Ovary (tissue), 9 donors: ENCODE data around the gene POPDC3. TPM values are rescaled to one million over a fixed set of nuclear protein-coding genes. Genes with fewer than 3 reads are reported as not detected.

Source experiments
- DNase-seq, 5 donors: peaks; one replicate each; pipeline ENCODE4 v3.0.0-alpha.2; 2019 to 2020
- H3K27ac ChIP-seq, 2 donors: fragments of 200-600 bp; one replicate each; pipeline versions ENCODE4 v1.5.1 to v1.8.0; 2019 to 2022
- H3K27me3 ChIP-seq: fragments of 200-600 bp; one replicate; pipeline ENCODE4 v1.8.0; 2022
- H3K36me3 ChIP-seq: fragments of 200-600 bp; sonication (generic); one replicate; pipeline ENCODE4 v1.5.1; 2019
- H3K4me1 ChIP-seq: one replicate; pipeline ENCODE4 v1.8.1; 2013; ENCODE audit warnings: mild to moderate bottlenecking, moderate library complexity; ENCODE audit not compliant: insufficient read depth
- H3K4me3 ChIP-seq: fragments of 200-600 bp; sonication (generic); one replicate; pipeline ENCODE4 v1.5.1; 2017
- H3K9me3 ChIP-seq, 2 donors: fragments of 200-600 bp in 1 of 2; sonication (generic) in 1 of 2; one replicate each; pipeline versions ENCODE4 v1.5.1 to v1.8.1; 2013 to 2019; ENCODE audit warnings: mild to moderate bottlenecking in 1 of 2, moderate library complexity in 1 of 2
- EP300 ChIP-seq: sonication (generic); formaldehyde crosslinking; IDR thresholded peaks from one replicate; pipeline ENCODE4 v1.6.1; 2017; ENCODE audit warnings: antibody characterized with exemption
- POLR2A ChIP-seq: fragments of 450-650 bp; IDR thresholded peaks from one replicate; pipeline ENCODE4 v1.6.1; 2017; ENCODE audit warnings: antibody characterized with exemption, mild to moderate bottlenecking, moderate library complexity
- WGBS, 3 donors: extraction: QIAGEN DNeasy Blood & Tissue Kit in 1 of 3; methylation state at CpG; one replicate each; pipeline versions ENCODE4 v1.1.5 to v1.1.7; 2013 to 2017; 5-methylcytosine and 5-hydroxymethylcytosine counted together
- intact Hi-C, 4 donors: fragments of 100-400 bp; cut with DNase I; formaldehyde crosslinking; loops; one replicate each; pipeline versions ENCODE4 v1.11.0 to v1.15.1; 2022 to 2023
- polyA plus RNA-seq, 2 donors: library from polyadenylated mRNA; stranded (reverse); fragments of 200-250 nt in 1 of 2; fragments of 350-450 nt in 1 of 2; fragmentation: Illumina TruSeq in 1 of 2; extraction: RNeasy Lipid Tissue Mini Kit (QIAGEN cat#74804) in 1 of 2; gene quantifications; one replicate each; pipeline ENCODE4 v1.2.3, GENCODE V29; 2013 to 2014
- total RNA-seq, 7 donors: library from RNA; depleted of rRNA in 2 of 7; stranded (reverse); fragments of >200 nt in 2 of 7; fragmentation: NEBNext Ultra II Directional in 3 of 7; extraction: Animal tissue kit (Norgen Biotek cat#: 25700) in 3 of 7; gene quantifications; one replicate each; pipeline versions ENCODE4 v1.1.0 to v1.2.4, GENCODE V29; 2016 to 2023
- TF ChIP-seq, protein P1 (sequence below), 3 donors: fragments of 450-650 bp in 2 of 3; fragments of 200-600 bp in 1 of 3; IDR thresholded peaks; one replicate each; pipeline versions ENCODE4 v1.5.1 to v1.8.0; 2016 to 2022; ENCODE audit warnings: antibody characterized with exemption in 3 of 3, mild to moderate bottlenecking in 1 of 3
- donor health status: DM: no; HTN: no; CAD: no; lungs with moderate emphysema.
- donor health status: DM: no; HTN: no; CAD: no.
- donor health status: Bipolar disorder and iron deficiency.
- donor health status: DM: yes; HTN: yes; CAD: no.
- donor health status: DM: no; HTN: no; CAD: no.
- donor health status: DM: yes; HTN: yes; CAD: no.

The POPDC3 gene
- total and polyA plus RNA-seq, 9 donors, result 0.15 to 3.1 (median 0.45) TPM; not detected in 6

DNA sequence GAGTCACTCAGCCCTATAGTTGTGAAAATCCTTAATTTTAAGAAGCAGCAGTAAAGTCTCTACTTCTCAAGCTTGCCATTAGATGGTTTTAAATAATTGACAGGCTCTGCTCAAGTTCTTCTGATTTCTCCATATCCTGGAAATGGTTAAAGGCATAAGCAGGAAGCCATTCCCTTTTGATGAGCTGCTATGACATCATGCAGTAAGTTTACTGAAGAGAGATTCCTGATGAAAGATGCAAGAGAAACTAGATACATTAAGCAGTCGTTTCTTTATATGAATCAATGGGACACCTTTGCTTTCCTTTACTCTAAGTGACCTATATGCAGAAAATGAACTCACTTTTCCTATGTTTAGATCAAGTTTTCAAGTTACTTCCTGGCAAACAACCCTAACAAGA is 9.8 kb downstream of the POPDC3 start:
- DNase-seq, result no peak
- WGBS, 3 donors, result 0 to 21% (median 0%) methylated on average over 1 of the region's 1 CpG
- intact Hi-C loops, result no loop called here

DNA sequence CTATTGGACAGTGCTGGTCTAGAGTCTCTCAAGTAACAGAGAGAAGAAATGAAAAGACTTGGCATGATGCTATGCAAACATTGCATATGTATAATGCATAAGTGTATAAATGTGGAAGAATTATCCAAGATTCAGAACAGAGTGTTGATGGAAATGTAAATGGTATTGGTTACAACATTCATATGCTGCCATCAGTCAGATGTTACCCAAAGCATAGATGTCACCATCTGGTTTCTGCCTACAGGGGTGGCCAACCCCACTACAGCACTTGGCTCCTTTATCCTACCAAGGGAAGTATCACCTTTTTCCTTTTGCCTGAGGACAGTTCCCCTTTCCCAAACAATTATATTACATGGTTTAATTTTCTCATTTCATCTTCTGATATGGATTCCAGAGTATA is 11.9 kb downstream of the POPDC3 start:
- no peaks in the 10 kb centered on the region for H3K4me1 ChIP-seq
- H3K27me3 ChIP-seq, result no peaks in the 10 kb centered on the region
- DNase-seq, result no peak
- no peak overlapping the region for H3K4me3 ChIP-seq
- TF ChIP-seq EP300 (no peak), POLR2A (no peak)
- TF ChIP-seq, protein P1, sequence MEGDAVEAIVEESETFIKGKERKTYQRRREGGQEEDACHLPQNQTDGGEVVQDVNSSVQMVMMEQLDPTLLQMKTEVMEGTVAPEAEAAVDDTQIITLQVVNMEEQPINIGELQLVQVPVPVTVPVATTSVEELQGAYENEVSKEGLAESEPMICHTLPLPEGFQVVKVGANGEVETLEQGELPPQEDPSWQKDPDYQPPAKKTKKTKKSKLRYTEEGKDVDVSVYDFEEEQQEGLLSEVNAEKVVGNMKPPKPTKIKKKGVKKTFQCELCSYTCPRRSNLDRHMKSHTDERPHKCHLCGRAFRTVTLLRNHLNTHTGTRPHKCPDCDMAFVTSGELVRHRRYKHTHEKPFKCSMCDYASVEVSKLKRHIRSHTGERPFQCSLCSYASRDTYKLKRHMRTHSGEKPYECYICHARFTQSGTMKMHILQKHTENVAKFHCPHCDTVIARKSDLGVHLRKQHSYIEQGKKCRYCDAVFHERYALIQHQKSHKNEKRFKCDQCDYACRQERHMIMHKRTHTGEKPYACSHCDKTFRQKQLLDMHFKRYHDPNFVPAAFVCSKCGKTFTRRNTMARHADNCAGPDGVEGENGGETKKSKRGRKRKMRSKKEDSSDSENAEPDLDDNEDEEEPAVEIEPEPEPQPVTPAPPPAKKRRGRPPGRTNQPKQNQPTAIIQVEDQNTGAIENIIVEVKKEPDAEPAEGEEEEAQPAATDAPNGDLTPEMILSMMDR (IDR thresholded peaks at IDR 0.05), result no peak
- no peak overlapping the region for H3K27ac ChIP-seq
- intact Hi-C loops, result no loop called here
- H3K36me3 ChIP-seq, result no peaks in the 10 kb centered on the region
- H3K9me3 ChIP-seq, result no peaks in the 10 kb centered on the region

More for the DNA sequence above, 9.8 kb downstream of the POPDC3 start:
- H3K9me3 ChIP-seq, result no peaks in the 10 kb centered on the region
- no peak overlapping the region for H3K27ac ChIP-seq
- no peaks in the 10 kb centered on the region for H3K36me3 ChIP-seq
- H3K4me1 ChIP-seq, result no peaks in the 10 kb centered on the region
- no peak overlapping the region for H3K4me3 ChIP-seq
- TF ChIP-seq EP300 (no peak), POLR2A (no peak)
- TF ChIP-seq, protein P1 (IDR thresholded peaks at IDR 0.05), result no peak
- H3K27me3 ChIP-seq, result no peaks in the 10 kb centered on the region

DNA sequence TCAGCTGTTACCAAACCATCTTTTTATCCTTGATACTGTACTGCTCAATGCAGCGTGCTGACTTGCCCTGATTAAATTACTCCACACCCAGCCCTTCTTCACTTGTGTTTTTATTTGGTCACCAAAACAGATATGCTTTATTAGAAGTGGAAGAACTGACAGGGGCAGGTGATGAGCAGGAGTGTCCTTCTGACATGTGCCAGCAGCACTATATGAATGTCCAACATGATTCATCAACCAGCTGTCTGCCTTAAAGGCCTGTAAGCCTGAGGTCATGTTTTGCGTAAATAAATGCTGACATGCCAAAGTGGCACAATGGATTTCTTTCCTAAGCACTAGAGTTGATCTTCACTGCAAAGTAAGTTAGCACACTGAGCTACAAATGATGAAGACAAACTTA is 15.4 kb downstream of the POPDC3 start:
- TF ChIP-seq POLR2A, result no peak
- no peak for TF ChIP-seq EP300
- TF ChIP-seq, protein P1 (IDR thresholded peaks at IDR 0.05), result no peak
- 53 to 69% (median 60%) methylated on average over 2 of the region's 2 CpGs for WGBS, 3 donors
- Histone ChIP-seq H3K4me3 (no peak overlapping the region), H3K9me3 (no peaks in the 10 kb centered on the region), H3K4me1 (no peaks in the 10 kb centered on the region), H3K36me3 (no peaks in the 10 kb centered on the region), H3K27ac (no peak overlapping the region), H3K27me3 (no peaks in the 10 kb centered on the region)
- no peak for DNase-seq
- intact Hi-C loops, result no loop called here

DNA sequence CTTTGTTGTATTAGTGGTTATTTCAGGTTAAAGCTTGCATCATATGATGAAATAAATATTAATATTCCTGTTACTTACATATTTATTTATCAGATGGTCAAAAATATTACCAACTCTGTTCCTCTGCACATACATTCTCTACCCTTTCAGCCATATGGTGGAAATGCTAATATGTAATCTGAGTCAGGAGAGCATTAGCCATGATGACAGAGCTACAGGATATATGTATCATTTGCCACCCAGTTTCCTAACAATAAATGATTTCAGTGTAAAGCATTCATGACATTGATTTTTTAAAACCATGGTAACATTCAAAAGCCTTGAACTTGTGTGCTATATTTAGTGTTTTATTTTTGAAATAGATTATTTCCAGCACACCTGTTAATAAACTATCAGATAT is 16.6 kb downstream of the POPDC3 start:
- intact Hi-C loops, result no loop called here
- Histone ChIP-seq H3K36me3 (no peaks in the 10 kb centered on the region), H3K4me1 (no peaks in the 10 kb centered on the region), H3K4me3 (no peak overlapping the region), H3K27ac (no peak overlapping the region), H3K9me3 (no peaks in the 10 kb centered on the region), H3K27me3 (no peaks in the 10 kb centered on the region)
- no peak for DNase-seq
- TF ChIP-seq, protein P1 (IDR thresholded peaks at IDR 0.05), result no peak
- TF ChIP-seq POLR2A (no peak), EP300 (no peak)

DNA sequence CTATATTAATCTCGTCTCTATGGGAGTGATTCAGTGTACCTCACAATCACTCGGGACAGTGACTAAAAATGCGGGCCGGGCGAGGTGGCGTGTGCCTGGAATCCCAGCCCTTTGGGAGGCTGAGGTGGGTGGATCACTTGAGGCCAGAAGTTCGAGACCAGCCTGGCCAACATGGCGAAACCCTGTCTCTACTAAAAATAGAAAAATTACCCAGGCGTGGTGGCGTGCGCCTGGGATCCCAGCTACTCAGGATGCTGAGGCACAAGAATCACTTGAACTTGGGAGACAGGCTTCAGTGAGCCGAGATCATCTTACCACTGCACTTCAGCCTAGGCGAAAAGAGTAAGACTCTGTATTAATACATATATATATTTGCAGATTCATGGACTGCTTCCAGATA is 17.4 kb downstream of the POPDC3 start:
- Histone ChIP-seq H3K9me3 (no peaks in the 10 kb centered on the region), H3K27ac (no peak overlapping the region), H3K36me3 (no peaks in the 10 kb centered on the region), H3K4me1 (no peaks in the 10 kb centered on the region), H3K27me3 (no peaks in the 10 kb centered on the region), H3K4me3 (no peak overlapping the region)
- intact Hi-C loops, result no loop called here
- TF ChIP-seq EP300 (no peak), POLR2A (no peak)
- TF ChIP-seq, protein P1 (IDR thresholded peaks at IDR 0.05), result no peak
- DNase-seq, result no peak
- 95 to 97% (median 96%) methylated on average over 13 of the region's 13 CpGs for WGBS, 3 donors
